Measurements from ENCODE around the gene CHSY3. TPM values are rescaled to one million over a fixed set of nuclear protein-coding genes. Genes with fewer than 3 reads are reported as not detected.

Gene CHSY3
- total and polyA plus RNA-seq, 2 experiments from 2014 or later = 0.44 to 3.0 TPM

DNA sequence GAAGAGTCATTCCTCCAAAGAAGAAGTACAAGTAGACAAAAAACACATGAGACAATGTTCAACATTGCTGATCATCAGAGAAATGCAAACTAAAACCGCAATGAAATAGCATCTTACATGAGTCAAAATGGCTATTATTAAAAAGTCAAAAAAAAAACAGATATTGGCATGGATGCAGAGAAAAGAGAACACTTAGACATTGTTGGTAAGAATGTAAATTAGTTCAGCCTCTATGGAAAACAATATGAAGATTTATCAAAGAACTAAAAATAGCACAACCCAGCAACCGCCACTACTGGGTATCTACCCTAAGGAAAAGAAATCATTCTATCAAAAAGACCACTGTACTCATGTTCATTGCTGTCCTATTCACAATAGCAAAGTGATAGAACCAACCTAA lies 157.5 kb downstream of the CHSY3 start (continued):
- TF ChIP-seq, protein P1, sequence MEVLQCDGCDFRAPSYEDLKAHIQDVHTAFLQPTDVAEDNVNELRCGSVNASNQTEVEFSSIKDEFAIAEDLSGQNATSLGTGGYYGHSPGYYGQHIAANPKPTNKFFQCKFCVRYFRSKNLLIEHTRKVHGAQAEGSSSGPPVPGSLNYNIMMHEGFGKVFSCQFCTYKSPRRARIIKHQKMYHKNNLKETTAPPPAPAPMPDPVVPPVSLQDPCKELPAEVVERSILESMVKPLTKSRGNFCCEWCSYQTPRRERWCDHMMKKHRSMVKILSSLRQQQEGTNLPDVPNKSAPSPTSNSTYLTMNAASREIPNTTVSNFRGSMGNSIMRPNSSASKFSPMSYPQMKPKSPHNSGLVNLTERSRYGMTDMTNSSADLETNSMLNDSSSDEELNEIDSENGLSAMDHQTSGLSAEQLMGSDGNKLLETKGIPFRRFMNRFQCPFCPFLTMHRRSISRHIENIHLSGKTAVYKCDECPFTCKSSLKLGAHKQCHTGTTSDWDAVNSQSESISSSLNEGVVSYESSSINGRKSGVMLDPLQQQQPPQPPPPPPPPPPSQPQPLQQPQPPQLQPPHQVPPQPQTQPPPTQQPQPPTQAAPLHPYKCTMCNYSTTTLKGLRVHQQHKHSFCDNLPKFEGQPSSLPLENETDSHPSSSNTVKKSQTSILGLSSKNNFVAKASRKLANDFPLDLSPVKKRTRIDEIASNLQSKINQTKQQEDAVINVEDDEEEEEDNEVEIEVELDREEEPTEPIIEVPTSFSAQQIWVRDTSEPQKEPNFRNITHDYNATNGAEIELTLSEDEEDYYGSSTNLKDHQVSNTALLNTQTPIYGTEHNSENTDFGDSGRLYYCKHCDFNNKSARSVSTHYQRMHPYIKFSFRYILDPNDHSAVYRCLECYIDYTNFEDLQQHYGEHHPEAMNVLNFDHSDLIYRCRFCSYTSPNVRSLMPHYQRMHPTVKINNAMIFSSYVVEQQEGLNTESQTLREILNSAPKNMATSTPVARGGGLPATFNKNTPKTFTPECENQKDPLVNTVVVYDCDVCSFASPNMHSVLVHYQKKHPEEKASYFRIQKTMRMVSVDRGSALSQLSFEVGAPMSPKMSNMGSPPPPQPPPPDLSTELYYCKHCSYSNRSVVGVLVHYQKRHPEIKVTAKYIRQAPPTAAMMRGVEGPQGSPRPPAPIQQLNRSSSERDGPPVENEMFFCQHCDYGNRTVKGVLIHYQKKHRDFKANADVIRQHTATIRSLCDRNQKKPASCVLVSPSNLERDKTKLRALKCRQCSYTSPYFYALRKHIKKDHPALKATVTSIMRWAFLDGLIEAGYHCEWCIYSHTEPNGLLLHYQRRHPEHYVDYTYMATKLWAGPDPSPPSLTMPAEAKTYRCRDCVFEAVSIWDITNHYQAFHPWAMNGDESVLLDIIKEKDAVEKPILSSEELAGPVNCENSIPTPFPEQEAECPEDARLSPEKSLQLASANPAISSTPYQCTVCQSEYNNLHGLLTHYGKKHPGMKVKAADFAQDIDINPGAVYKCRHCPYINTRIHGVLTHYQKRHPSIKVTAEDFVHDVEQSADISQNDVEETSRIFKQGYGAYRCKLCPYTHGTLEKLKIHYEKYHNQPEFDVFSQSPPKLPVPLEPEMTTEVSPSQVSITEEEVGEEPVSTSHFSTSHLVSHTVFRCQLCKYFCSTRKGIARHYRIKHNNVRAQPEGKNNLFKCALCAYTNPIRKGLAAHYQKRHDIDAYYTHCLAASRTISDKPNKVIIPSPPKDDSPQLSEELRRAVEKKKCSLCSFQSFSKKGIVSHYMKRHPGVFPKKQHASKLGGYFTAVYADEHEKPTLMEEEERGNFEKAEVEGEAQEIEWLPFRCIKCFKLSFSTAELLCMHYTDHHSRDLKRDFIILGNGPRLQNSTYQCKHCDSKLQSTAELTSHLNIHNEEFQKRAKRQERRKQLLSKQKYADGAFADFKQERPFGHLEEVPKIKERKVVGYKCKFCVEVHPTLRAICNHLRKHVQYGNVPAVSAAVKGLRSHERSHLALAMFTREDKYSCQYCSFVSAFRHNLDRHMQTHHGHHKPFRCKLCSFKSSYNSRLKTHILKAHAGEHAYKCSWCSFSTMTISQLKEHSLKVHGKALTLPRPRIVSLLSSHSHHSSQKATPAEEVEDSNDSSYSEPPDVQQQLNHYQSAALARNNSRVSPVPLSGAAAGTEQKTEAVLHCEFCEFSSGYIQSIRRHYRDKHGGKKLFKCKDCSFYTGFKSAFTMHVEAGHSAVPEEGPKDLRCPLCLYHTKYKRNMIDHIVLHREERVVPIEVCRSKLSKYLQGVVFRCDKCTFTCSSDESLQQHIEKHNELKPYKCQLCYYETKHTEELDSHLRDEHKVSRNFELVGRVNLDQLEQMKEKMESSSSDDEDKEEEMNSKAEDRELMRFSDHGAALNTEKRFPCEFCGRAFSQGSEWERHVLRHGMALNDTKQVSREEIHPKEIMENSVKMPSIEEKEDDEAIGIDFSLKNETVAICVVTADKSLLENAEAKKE (CRISPR knock-in tag; IDR thresholded peaks at IDR 0.05) = no peak
- TF ChIP-seq, protein P2, sequence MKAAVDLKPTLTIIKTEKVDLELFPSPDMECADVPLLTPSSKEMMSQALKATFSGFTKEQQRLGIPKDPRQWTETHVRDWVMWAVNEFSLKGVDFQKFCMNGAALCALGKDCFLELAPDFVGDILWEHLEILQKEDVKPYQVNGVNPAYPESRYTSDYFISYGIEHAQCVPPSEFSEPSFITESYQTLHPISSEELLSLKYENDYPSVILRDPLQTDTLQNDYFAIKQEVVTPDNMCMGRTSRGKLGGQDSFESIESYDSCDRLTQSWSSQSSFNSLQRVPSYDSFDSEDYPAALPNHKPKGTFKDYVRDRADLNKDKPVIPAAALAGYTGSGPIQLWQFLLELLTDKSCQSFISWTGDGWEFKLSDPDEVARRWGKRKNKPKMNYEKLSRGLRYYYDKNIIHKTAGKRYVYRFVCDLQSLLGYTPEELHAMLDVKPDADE (IDR thresholded peaks at IDR 0.05) = no peak
- TF ChIP-seq ZNF114 (CRISPR knock-in tag; IDR thresholded peaks at IDR 0.05) (no peak), JUNB (IDR thresholded peaks at IDR 0.05; ENCODE audit: unreplicated experiment) (no peak), EZH2 (IDR thresholded peaks at IDR 0.05; ENCODE audit: low read depth, unreplicated experiment) (no peak), POLR2AphosphoS5 (IDR thresholded peaks at IDR 0.05; ENCODE audit: low read depth) (no peak)
- TF ChIP-seq, protein P3, sequence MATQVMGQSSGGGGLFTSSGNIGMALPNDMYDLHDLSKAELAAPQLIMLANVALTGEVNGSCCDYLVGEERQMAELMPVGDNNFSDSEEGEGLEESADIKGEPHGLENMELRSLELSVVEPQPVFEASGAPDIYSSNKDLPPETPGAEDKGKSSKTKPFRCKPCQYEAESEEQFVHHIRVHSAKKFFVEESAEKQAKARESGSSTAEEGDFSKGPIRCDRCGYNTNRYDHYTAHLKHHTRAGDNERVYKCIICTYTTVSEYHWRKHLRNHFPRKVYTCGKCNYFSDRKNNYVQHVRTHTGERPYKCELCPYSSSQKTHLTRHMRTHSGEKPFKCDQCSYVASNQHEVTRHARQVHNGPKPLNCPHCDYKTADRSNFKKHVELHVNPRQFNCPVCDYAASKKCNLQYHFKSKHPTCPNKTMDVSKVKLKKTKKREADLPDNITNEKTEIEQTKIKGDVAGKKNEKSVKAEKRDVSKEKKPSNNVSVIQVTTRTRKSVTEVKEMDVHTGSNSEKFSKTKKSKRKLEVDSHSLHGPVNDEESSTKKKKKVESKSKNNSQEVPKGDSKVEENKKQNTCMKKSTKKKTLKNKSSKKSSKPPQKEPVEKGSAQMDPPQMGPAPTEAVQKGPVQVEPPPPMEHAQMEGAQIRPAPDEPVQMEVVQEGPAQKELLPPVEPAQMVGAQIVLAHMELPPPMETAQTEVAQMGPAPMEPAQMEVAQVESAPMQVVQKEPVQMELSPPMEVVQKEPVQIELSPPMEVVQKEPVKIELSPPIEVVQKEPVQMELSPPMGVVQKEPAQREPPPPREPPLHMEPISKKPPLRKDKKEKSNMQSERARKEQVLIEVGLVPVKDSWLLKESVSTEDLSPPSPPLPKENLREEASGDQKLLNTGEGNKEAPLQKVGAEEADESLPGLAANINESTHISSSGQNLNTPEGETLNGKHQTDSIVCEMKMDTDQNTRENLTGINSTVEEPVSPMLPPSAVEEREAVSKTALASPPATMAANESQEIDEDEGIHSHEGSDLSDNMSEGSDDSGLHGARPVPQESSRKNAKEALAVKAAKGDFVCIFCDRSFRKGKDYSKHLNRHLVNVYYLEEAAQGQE (IDR thresholded peaks at IDR 0.05; ENCODE audit: unreplicated experiment) = no peak

Data from GM23338 (cell line).